Right hindlimb (tissue), 1 donor: ENCODE data around the gene AGBL4.
A peak's percentile ranks its signal among the peaks of the same experiment; 100 is the strongest.

Experiments used
- DNase-seq: peaks from one replicate; pipeline ENCODE4 v3.0.0-alpha.2; 2018

AGBL4 gene

DNA sequence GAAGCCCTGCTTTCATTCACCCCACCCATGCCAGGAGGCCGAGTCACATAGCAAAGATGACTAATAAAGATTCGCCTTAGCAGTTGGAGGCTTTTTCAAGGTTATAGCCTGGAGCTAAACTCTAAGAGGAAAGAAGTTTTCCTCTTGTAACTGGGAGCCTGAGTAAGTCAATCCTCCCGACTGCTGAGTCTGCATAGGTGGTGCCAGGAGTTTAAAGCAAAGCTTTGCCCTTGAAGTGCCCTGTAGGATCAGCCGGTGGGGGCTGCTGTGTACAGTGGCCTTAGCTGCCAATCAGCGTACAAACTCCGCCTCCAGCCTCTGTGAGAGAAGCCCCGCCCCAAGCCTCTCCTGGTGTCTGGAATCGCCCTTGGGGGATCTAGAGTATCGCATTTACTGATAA, 1404.2 kb downstream of the AGBL4 start:
- peak; percentile 39 for DNase-seq

- no peak for DNase-seq
Measured at GRCh38 chr1:48617252-48617651, 1406.5 kb downstream of the AGBL4 start.

DNA sequence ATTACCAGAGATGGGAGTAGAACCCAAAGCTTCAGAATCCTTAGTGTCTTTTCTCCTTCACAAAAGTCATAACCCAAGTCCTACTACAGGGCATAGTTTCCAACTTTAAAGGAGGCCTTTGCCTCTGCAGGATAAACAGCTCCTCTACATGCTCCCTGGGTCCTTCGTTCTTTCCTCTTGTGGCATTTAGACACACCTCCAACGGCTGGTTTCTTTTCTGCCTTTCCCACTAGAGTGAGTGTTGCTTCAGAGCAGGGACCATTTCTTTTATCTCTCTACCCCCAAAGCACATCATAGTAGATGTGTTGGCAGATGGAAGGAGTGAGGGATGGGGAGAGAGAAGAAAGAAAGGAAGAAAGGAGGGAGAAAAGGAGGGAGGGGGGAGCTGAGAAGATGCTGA, 1407.0 kb downstream of the AGBL4 start:
- no peak for DNase-seq

DNA sequence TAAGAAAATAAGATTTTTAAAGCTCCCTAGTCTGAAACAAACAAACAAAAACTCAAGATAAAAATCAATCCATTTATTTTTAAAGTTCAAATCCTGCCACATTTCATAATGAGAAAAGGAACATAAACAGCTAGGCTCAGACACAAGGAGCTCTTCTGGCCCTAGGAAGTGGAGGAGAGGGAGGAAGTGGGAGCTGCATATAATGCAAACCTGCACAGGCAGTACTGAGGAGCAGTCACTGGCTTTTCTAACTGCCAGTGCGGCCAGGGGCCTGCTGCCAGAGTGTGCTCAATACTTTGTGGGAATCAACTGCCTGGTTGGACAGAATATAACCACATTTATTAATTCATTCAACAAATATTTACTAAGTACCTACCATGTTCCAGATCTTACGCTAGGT, 1411.9 kb downstream of the AGBL4 start:
- DNase-seq: no peak

GRCh38 chr1:48610628-48611542, 1412.9 kb downstream of the AGBL4 start:
- peak; percentile 32 for DNase-seq

DNA sequence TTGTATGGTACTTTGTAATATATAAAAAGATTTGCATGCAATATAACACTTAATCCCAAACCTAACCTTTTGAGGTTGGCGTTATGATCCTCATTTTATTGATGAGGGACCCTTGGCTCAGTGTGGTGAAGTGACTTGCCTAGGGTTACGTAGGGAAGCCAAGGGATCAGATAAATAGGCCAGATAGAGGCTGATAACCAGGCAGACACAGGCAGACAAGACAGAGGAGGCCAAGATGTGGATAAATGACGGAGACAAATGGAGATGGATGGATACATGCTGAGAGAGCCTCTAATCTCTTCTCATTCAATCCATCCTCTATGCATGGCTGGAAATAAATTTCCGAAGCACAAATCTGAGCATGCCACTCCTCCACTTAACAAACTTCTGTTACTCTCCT, 1414.9 kb downstream of the AGBL4 start:
- DNase-seq: no peak

DNA sequence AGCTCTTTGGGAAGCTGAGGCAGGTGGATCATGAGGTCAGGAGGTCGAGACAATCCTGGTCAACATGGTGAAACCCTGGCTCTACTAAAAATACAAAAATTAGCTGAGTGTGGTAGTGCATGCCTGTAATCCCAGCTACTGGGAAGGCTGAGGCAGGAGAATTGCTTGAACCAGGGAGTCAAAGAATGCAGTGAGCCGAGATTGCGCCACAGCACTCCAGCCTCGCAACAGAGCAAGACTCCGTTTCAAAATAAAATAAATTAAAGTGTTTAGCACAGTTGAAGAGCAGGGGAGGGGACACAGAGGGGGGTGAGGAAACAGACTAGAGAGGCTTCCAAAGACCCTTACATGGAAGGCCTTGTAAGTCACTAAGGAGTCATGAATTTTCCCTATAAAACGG, 1420.5 kb downstream of the AGBL4 start:
- DNase-seq: no peak

DNA sequence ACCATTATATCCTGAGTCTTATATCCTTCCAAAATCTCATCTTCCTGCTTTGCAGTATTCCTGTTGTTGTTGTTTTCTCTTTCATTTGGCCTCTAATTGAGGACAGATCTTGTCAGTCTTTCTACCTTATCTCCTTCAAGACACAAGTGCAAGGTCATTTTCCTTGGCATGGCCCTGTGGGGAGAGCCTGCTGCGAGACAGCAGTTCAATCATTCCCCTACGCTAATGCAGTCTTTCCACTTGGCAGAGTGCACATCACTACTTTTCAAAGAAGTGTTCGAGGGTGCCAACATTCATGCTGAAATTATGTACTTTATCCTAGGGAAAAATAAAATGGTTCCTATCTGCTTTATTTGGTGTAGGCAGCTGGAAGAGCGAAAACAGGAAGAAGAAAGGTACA, 1421.4 kb downstream of the AGBL4 start:
- DNase-seq: no peak

DNA sequence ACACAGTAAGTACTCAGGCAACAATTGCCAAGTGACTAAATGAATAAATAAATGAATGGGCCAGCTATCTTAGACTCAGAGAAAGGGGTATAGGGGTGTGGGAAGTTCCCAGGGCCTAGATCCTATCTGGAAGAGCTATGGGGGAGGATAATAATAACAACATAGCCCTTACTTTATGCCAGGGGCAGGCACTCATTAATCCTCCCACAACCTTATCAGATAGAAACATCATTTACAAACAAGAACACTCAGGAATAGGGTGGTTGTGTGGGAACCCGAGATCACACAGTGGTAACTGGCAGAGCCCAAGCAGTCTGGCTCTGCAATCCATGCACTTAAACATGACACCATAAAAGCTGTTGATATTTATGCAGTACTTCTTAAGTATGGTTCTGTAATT, 1423.6 kb downstream of the AGBL4 start:
- no peak for DNase-seq

GRCh38 chr1:48597663-48598062, 1426.1 kb downstream of the AGBL4 start:
- no peak for DNase-seq

DNA sequence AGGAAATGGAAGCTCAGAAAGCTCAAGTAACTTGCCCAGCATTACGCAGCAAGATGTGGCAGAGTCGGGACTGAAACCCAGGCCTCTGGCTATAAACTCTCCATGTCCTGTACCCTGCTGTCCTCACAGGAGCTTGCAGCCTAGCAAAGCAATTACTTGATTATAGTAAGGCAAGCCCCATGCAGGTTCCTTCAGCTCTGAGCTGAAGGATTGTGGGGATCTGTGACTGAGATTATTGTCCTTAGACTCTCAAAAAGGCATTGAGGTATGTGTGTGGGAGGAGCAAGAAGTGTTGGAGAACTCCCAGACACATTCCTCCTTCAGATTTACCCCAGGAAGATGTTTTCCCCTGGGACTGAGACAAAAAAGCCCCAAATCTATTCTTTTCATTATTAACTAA, 1427.7 kb downstream of the AGBL4 start:
- DNase-seq: no peak

GRCh38 chr1:48595613-48596012, 1428.1 kb downstream of the AGBL4 start:
- DNase-seq: no peak

- no peak for DNase-seq
Measured at GRCh38 chr1:48592330-48592729, 1431.4 kb downstream of the AGBL4 start.

DNA sequence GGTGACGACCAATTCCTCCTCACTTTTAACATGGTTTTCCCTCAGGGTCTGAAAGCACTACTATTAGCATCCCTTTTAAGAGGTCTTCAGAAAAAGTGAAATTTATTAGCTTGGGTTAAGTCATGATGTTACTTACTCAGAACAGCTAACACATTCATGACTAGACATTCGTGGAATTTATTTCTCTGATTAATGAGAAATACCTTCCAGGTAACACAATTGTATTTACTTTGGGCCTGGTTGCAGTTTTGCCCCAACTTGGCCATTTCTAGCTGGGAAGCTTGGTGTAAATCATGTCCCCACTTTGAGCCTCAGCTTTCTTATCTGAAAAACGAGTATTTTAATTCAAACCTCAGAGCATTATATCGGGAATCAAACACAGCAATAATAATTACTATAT, 1432.6 kb downstream of the AGBL4 start:
- DNase-seq: no peak

DNA sequence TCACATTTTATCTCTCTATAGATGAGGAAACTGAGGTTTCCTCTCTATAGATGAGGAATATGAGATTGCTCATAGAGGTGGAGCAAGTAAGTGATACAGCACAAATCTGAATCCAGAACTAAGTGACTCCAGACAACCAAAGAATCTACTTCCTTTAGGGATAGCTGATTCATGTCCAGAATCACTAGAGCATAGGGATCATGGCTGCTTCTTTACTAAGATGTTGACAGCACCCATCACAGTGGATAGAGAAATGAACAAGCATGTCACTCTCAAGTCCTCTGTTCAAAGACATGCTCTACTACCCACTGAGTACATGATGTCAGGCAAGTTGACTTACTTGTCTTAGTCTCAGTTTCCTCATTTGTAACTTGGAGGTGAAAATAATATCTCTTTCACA, 1435.7 kb downstream of the AGBL4 start:
- DNase-seq: no peak

DNA sequence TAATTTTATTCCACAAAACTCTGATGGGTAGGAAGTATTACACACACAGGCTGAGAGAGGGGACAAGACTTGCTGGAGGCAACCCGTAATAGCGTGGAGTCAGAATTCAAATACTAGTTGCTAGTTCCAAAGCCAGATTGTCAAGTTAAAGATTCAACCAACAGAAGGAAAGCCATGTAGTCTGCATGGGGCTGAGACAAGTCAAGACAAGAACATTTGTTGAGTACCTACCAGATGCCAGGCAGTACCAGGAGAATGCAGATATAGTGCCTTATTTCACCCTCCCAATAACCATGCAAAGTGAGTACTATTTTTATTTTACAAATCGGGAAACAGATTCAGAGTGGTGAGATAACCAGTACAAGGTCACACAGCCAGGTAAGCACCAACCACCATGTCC, 1441.3 kb downstream of the AGBL4 start:
- DNase-seq: no peak

DNA sequence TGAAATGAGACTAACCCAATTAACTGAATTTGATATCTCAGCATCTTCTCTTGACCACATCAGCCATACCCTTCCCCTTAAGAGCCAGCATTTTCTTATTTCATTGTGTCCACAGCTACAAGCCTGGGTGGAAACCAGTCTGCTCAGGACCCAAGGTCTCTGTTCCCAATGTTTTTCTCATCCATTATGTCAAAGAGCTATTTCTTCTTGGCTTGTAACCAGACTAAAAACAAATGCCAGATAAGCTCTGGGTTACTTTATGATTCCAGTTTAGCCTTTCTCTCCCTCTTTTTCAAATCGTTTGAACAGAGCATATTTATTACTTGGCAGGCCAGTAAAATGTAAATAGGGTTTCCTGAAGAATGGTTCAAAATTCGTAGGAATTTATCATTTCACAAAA, 1442.5 kb downstream of the AGBL4 start:
- DNase-seq: no peak

DNA sequence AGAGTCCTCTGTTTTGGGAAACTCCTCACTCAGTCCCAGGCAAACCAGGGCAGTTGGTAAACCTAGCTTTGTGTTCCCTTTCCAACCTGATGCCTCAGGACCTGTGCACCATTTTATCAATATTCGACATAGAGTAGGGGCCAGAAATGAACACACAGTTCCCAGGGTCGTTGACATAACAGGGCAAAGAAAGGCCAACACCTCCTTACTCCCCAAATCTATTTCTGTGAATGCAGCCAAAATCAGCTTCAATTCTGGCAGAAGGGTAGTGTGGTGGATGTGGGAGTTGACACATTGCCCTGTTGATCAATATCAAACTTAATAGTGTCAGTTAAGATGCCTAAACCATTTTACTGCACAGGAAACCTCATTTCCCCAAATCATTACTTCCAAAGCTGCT, 1447.2 kb downstream of the AGBL4 start:
- DNase-seq: no peak

GRCh38 chr1:48572646-48573258, 1451.0 kb downstream of the AGBL4 start:
- DNase-seq: peak; percentile 63

- DNase-seq: no peak
Measured at GRCh38 chr1:48572134-48572533, 1451.6 kb downstream of the AGBL4 start.

GRCh38 chr1:48571303-48571987, 1452.3 kb downstream of the AGBL4 start:
- DNase-seq: no peak

DNA sequence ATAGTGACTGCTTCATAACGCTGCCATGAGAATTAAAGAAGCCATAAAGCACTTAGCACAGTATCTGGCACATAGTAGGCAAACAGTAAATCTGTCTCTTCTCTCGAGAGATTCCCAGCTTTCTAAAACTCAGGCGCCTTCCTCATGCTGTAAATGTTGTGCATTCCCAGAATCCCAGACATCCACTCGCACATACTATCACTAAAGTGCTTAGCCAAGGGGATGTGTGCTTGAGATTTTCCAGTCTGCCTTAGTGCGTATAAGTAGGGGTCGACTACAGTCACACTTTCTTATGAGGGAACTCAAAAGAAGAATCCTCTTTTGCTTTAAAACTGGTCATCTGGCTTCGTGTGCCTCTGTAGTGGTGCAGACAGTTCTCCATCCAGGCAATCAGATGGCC, 1453.2 kb downstream of the AGBL4 start:
- no peak for DNase-seq

GRCh38 chr1:48568501-48568900, 1455.3 kb downstream of the AGBL4 start:
- no peak for DNase-seq

DNA sequence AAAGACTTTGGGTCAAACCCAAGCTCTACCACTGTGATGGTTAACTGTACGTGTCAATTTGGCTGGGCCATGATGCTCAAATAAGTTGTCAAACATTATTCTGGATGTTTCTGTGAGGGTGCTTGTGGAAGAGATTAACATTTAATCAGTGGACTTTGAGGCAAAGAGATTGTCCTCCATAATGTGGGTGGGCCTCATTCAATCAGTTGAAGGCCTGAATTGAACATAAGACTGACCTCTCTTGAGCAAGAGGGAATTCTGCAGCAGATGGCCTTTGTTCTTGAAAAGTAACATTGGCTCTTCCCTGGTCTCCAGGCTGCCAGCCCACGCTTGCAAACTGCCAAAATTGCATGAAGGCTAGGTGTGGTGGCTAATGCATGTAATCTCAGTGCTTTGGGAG, 1457.3 kb downstream of the AGBL4 start:
- no peak for DNase-seq
